Measurements from ENCODE around the gene NRM.

DNA sequence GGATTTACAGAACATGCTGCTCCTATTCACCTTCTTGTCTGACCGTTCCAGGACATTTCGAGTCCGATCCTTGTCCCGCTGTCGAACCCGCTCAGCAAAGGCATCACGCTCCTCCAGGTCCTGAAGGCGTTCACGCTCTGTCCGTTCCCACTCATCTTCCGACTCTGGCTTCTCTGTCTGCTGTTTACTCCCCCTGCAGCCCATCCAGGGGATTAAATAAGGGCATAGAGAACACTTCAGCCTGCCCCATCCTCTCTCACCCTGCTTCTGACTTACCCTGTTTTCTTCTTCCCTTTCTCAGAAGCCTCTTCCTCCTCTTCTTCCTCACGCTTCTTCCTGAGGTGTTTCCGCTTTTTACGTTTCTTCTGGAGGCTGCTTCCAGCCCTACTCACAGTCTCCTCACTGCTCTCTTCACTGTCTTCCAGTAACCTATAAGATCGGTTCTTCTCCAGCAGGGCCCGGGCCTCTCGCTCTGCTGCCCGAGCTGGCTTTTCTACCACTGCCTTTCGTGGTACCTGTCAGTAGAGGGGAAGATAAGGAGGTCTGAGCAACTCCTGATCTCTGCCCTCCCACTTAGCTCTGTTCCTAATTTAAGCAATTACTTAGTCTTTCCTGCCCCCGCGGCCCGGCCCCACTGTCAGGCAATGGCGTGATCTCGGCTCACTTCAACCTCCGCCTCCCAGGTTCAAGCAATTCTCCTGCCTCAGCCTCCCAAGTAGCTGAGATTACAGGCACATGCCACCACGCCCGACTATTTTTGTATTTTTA is 19.8 kb downstream of the NRM start:
- TF ChIP-seq POLR2A (IDR thresholded peaks at IDR 0.05) (no peak), POLR2AphosphoS5 (IDR thresholded peaks at IDR 0.05; ENCODE audit: insufficient read depth in 1 of 2, low read depth in 1 of 2) (no peak)
- TF ChIP-seq, protein P1, sequence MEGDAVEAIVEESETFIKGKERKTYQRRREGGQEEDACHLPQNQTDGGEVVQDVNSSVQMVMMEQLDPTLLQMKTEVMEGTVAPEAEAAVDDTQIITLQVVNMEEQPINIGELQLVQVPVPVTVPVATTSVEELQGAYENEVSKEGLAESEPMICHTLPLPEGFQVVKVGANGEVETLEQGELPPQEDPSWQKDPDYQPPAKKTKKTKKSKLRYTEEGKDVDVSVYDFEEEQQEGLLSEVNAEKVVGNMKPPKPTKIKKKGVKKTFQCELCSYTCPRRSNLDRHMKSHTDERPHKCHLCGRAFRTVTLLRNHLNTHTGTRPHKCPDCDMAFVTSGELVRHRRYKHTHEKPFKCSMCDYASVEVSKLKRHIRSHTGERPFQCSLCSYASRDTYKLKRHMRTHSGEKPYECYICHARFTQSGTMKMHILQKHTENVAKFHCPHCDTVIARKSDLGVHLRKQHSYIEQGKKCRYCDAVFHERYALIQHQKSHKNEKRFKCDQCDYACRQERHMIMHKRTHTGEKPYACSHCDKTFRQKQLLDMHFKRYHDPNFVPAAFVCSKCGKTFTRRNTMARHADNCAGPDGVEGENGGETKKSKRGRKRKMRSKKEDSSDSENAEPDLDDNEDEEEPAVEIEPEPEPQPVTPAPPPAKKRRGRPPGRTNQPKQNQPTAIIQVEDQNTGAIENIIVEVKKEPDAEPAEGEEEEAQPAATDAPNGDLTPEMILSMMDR (IDR thresholded peaks at IDR 0.05), result no peak
